Measurements from ENCODE around the gene ATOSB.

The ATOSB gene

DNA sequence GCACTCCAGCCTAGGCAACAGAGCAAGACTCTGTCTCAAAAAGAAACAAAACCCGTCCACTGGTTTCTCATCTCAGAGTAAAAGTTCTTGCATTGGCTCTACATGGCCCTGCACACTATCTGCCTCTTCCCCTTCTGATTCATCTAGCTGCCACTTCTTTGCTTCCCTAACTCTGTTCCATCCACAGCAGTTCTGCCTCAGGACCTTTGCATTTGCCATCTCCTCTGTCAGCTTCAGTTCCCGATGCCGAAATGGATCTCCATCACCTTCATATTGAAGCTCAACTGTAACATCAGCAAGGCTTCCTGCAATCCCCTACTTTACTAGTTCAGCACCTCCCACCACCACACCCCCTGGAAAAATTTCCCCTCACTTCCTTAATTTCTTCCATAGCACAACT lies 18.1 kb downstream of the ATOSB start:
- TF ChIP-seq, protein P1, sequence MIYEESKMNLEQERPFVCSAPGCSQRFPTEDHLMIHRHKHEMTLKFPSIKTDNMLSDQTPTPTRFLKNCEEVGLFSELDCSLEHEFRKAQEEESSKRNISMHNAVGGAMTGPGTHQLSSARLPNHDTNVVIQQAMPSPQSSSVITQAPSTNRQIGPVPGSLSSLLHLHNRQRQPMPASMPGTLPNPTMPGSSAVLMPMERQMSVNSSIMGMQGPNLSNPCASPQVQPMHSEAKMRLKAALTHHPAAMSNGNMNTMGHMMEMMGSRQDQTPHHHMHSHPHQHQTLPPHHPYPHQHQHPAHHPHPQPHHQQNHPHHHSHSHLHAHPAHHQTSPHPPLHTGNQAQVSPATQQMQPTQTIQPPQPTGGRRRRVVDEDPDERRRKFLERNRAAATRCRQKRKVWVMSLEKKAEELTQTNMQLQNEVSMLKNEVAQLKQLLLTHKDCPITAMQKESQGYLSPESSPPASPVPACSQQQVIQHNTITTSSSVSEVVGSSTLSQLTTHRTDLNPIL (CRISPR knock-in tag; IDR thresholded peaks at IDR 0.05; ENCODE audit: low read depth) = no peak
- no peak for ATAC-seq

GRCh38 chr9:35096035-35096849 lies 19.4 kb downstream of the ATOSB start, which contains the start of gene PIGO:
TSS of gene PIGO (minus strand) at chr9:35096591. CDS start at chr9:35095565, 1,026 bp downstream.
- 0 out of 2 replicates have a peak, but pooled peaks have one; percentile 63 for TF ChIP-seq POU6F1 (CRISPR knock-in tag; IDR thresholded peaks at IDR 0.05; ENCODE audit: borderline replicate concordance, low read depth)
- no peak for TF ChIP-seq ZNF565 (CRISPR knock-in tag; conservative IDR thresholded peaks at IDR 0.05; ENCODE audit: low read depth)
- 0 out of 2 replicates have a peak, but pooled peaks have one; percentile 31 for TF ChIP-seq PATZ1 (CRISPR knock-in tag; IDR thresholded peaks at IDR 0.05; ENCODE audit: borderline replicate concordance)
- TF ChIP-seq GLIS3 (CRISPR knock-in tag; IDR thresholded peaks at IDR 0.05) = 0 out of 2 replicates have a peak, but pooled peaks have one; percentile 10
- TF ChIP-seq ZFP3 (CRISPR knock-in tag; IDR thresholded peaks at IDR 0.05) = 0 out of 2 replicates have a peak, but pooled peaks have one; percentile 56
- peak; percentile 97 for ATAC-seq

DNA sequence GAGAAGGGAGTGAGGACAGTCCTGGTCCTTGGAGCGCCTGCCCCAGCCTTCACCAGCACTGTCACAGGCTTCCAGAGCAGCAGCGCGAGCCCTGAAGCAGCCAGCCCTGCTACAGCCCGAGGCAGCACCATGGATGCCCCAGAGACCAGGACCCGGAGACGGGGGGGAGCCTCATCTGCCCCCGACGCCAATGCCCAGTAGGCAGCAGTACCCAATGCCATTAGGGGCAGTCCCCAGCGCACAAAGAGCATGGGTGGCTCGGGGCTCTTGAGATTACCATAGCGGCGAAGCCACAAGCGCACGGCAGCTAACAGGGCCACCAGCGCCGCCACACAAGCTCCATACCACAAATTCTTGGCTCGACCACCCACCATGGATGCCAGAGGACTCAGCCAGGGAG lies 24.1 kb downstream of the ATOSB start:
- ATAC-seq = no peak
- TF ChIP-seq CSDC2 (CRISPR knock-in tag; IDR thresholded peaks at IDR 0.05) = no peak
- no peak for TF ChIP-seq TOX (CRISPR knock-in tag; IDR thresholded peaks at IDR 0.05; ENCODE audit: borderline replicate concordance)
- TF ChIP-seq TSHZ2 (CRISPR knock-in tag; IDR thresholded peaks at IDR 0.05) = no peak
- no peak for TF ChIP-seq ISL1 (CRISPR knock-in tag; IDR thresholded peaks at IDR 0.05)
- no peak for TF ChIP-seq ZFP3 (CRISPR knock-in tag; IDR thresholded peaks at IDR 0.05)
- no peak for TF ChIP-seq ZNF70 (CRISPR knock-in tag; IDR thresholded peaks at IDR 0.05)
- TF ChIP-seq POU6F1 (CRISPR knock-in tag; IDR thresholded peaks at IDR 0.05; ENCODE audit: borderline replicate concordance, low read depth) = no peak
- TF ChIP-seq ARNTL (CRISPR knock-in tag; IDR thresholded peaks at IDR 0.05; ENCODE audit: borderline replicate concordance, low read depth) = no peak
- TF ChIP-seq RARB (CRISPR knock-in tag; IDR thresholded peaks at IDR 0.05) = no peak
- no peak for TF ChIP-seq PATZ1 (CRISPR knock-in tag; IDR thresholded peaks at IDR 0.05; ENCODE audit: borderline replicate concordance)
- TF ChIP-seq PPARA (CRISPR knock-in tag; IDR thresholded peaks at IDR 0.05; ENCODE audit: borderline replicate concordance) = no peak

Data from SK-N-SH treated with all-trans-retinoic acid at 6 μM for 48 hours (cell line).